HG03045 (cell line): ENCODE measurements around the gene CRB1.

Source experiments
- ATAC-seq: cut with Tn5 transposase; IDR thresholded peaks from one replicate; pipeline ENCODE4 v1.9.1; 2021; ENCODE audit warnings: mild to moderate bottlenecking, moderate library complexity; ENCODE audit not compliant: unreplicated experiment

Gene CRB1

DNA sequence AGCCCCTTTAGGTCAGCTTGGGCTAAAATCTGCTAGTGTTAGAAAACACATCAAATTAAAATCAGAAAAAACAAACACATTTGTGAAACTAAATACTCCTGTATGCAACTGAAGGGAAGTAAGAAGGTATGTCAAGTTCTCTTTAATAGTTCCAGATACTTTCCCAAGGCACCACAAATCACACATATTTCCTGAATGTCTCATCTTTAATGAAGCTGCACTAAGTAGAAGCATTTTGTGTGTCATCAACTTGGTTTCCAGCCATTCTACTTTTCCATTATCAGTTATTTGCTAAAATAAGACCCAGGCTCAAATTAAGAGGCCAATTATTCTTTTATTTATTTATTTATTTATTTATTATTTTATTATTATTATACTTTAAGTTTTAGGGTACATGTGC, 34.7 kb downstream of the CRB1 start:
- ATAC-seq: no peak

DNA sequence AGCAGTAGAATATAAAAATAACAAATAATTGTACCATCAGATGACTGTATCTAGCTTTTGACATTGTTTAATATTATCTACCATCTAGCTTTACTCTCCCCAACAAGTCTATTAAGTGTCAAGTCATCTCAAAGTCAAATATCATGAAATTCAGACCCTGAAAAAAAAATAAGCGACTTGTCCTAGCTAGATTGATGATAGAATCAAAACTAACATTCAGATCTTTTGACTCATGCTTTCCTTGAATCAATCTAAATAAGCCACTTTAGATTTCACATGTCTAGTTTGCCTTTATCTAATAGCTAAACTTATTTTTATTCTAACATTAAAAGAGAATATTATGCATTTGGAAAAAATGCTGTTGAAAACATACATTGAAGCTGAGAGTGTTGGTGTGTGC, 35.4 kb downstream of the CRB1 start:
- ATAC-seq: no peak

DNA sequence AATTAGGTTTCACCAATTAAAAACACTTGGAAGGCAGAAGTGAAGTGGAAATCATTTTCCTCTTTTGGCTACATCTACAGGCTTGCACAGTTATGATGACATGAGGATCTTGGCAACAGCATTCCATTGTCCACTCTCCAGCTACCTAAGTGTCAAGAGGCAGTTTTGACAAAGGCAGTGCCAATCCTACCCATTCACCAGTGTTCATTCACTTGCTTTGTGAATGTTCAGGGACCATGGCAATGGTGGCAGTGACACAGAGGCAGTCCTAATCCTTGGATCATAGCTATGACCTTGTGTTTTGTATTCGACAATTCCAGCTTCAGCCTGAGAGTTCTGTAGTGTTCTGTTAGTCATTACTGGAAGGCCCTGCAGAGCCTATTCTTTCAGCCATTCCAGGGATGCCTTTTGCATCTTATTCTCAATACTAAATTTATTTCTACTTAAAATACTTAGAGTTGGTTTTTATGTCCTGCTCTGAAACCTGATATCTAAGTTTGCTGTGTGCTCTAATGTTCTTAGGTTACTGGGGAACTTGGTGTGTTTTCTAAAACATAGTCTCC, 36.7 kb downstream of the CRB1 start:
- ATAC-seq: no peak

DNA sequence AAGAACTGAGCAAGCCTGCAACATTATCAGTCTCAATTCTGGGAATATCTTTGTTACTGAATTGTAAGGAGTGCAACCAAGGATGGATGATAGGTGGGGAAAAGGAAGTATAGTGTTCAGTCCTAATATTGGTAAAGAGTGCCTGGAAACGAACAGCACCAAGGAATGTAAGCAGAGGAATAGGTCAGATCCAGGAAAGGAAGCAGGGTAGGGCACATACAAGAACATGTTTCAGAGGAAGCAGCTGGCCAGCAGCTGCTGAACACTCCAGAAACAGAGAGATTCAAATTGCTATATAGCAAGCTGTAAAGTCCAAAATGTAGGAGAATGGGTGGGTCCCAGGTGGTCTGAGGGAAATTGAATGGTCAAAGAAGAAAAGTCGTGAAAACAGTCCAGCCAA, 37.9 kb downstream of the CRB1 start:
- no peak for ATAC-seq

DNA sequence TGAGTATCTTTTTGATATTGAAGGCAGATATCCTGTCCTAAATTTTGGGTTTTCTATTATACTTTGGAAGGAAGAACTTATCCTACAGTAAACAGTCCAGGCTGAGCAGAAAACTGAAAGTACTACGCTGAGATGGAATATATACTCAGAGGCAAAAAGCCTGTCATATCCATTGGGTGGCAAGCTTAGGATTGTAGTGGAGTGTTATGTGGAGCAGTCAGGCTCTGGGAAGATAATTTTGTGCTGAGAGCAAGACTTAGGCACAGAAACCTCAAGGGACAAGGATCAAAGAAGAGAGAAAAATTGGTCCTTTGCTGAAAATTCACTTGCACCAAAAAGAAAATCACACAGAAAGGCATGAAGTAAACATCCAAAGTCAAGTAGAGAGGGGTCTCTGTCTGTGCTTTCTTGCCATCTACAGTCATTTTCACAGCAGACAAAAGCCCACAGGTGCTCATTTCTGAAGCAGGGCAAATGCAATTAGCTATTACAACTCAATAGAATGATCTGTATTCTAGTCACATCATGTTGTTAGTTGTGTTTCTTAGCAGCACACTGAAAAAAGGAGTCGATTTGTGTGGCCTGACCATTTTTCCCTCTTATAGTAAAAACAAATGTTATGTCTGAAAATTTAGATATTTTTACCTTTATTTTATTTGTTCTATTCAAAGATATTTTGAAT, 38.5 kb downstream of the CRB1 start:
- no peak for ATAC-seq

DNA sequence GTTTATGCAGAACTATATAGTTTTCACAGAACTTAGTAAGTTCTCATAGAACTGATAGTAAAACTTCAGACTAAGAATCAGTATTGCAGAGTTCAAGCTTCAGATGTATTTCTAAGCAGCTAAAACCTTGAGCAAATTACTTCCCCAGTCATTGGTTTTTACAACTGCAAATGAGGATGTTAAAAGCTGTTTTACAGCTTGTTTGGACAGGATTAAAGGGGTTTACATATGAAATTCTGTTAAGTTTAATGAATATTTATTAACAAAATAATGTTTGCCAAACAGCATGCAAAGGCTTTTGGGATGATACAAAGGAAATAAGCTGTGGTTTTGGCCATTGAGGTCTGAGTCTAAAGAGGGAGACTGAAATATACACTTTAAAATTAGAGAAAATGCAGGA, 39.1 kb downstream of the CRB1 start:
- no peak for ATAC-seq

DNA sequence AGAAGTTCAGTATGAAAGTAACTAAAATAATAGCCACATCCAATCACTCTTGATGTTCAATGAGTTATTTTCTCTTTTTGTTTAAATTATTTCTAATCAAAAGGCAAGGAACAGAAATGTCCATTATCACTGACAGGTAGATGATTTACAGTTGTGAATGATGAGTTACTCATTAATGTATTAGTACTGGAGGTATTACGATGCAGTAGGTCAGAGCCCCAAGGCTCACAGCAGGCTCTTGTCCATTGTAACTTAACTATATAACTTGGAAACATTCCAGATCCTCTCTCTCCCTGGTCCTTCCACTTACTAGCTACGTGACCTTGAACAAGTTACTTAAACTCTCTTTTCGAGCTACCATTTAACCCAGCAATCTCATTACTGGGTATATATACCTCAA, 39.5 kb downstream of the CRB1 start:
- no peak for ATAC-seq

DNA sequence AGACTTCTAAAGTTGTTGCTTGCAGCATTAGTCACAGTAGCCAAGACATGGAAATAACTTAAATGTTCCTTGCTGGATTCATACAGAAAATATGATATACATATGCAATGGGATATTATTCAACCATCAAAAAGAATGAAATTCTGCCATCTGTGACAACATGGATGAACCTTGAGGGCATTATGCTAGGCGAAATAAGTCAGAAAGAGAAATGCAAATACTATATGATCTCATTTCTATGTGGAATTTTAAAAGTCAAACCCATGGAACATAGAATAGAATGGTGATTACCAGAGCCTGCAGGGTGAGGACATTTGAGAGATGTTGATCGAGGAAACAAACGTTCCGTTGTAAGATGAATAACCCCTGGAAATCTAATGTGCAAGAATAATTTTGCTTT, 43.0 kb downstream of the CRB1 start:
- no peak for ATAC-seq

DNA sequence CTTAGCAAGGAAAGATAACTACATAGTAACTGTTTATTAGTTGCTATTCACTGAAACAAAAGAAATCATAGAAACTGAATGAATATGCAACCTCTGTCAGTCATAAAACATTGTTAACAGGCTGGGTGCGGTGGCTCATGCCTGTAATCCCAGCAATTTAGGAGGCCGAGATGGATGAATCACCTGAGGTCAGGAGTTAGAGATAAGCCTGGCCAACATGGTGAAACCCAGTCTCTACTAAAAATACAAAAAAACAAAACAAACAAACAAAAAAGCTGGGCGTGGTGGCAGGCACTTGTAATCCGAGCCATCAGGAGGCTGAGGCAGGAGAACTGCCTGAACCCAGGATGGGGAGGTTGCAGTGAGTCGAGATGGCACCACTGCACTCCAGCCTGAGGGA, 44.1 kb downstream of the CRB1 start:
- no peak for ATAC-seq

DNA sequence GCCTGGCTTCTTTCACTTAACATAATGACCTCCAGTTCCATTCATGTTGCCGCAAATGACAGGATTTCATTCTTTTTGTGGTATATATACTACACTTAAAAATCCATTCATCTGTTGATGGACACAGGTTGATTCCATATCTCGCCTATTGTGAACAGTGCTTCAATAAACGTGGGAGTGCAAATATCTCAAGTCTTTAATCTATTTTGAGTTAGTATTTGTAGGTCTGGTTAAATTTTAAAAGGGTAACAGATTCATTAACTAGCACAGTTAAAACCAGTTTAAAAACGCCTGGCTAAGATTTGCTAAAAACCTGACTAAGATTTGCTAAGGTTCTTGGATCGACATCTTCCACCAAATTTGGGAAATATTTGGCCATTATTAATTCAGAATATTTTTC, 45.7 kb downstream of the CRB1 start:
- ATAC-seq: no peak

DNA sequence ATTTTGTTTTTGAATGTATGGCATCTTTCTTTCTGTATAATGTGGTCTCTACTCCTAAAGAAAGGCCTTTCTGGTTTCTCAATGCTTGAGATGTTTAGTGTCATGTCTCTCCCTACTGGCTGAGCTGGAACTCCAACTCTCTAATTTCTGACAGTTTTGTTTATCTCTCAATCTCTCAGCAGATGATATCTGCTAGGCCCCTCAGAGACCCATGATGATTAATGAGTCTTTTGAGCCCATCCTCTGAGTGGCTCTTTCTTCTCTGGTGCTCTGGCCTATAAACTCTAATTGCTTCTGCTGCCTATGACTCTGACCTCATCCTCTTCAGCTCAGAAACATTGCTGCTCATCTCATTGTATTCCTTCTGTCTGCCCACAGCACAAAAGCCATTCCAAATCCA, 46.6 kb downstream of the CRB1 start:
- no peak for ATAC-seq

DNA sequence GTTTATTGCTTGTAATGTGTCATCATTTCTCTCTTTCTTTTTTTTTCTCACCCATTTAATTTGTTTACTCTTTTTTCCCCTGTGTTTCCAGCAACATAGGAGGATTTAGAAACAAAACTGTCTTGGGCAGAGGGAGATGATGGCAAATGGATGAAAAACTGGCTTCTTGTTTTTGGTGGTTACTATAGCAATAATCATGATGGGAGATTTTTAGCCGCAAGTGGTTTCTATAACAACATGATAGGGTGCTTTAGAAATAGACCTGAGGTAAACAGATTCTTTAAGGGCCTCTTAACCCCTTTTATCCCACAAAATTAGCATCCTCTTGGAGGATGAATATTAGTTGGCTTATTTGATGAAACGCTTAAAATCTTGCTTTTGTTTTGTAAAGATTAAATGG, 51.6 kb downstream of the CRB1 start:
- ATAC-seq: no peak

DNA sequence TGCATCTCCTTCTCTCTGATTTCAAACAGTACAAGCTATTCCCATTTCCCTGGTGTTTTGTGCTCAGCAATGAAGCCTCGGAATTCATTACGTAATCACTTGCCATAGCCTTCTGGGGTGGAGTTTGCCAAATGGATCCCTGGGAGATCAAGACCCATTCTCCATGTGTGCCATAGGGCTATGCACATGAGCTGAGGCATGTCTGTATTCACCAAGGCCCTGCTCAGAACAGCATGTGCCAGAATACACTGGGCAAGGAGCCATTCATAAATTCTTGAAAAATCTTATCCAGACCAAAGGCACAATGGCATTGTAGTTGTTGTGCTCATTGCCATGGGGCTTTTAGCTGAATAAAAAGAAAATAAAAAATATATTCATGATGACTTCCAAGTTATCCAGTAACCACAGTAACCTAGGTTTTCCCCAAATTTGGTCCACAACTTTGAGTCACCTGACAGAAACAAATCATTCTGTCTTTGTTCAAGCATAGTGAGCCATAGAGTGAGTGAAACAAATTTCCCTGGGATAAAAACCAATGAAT, 53.0 kb downstream of the CRB1 start:
- no peak for ATAC-seq

DNA sequence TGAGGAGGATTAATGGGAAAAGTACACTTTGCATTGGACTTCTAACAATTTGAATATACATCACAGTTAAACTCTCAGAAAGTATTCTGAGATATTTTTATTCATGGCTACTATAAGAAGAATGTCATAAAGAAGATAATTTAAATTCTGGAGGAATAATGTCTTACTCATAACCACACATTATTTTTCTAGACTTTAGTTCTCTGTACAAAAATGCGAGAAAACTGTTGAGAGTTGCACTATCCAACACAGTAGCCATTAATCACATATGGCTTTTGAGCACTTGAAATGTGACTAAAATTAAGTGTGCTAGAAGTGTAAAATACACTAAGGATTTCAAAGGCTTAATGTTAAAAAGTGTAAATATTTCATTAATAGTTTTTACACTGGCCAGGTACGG, 53.8 kb downstream of the CRB1 start:
- ATAC-seq: no peak

DNA sequence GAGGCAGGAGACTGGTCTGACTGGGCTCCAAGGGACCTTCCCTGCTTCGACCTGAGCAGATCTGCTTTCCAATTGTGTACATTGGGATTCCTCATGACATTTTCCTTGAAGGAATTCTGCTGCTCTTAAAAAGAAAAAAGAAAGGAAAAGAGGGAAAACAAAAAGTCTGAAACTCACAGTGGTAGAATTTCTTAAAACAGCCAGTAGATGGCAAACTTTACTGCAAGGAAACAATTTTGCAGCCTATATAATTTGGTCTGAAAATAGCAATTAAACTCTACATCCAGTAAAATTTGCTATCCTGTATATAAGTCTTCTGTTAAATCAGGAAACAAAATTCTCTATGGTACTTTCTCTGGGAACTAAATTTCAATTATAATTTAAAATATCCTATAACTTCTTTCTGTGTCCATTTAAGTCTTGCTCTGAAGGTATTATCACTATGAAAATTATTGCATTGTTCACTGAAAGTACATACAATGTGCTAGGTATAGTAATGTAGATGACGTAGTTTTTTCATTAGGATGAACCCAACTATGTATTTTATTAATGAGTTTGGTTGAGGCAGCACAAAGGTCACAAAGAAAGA, 59.8 kb downstream of the CRB1 start:
- ATAC-seq: no peak

DNA sequence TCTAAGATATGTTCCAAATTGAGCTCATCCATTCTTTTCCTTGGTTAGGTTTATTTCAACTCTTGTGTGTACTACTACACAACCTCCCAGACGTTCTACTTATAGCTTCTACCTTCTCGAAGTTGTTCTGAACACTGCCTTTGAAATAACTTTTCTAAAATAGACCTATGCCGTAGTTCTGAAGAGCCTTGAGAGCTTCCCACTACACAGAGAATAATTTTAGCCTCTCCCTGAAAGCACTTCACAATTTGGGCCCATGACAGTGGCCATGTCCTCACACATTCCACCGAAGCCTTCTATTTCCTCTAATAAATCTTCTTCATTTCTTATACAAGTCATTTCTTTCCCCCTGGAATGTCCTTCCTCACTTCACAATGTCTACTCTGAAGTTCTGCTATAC, 62.2 kb downstream of the CRB1 start:
- no peak for ATAC-seq

DNA sequence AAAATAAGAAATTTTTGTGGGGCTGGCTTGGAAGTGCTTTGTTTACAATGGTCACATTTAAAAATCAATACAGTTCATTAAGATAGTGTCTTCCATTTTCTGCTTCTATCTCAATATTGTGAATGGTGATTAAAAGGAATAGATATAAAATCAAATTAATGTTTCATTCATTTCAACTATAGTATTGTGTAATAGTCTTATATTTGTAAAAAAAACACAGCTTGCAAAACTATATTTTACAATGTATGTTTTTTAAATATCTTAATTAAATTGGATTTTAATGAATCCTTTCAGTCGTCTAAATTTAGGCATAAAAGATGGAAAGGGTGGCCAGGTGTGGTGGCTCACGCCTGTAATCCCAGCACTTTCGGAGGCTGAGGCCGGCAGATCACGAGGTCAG, 63.5 kb downstream of the CRB1 start:
- ATAC-seq: no peak

DNA sequence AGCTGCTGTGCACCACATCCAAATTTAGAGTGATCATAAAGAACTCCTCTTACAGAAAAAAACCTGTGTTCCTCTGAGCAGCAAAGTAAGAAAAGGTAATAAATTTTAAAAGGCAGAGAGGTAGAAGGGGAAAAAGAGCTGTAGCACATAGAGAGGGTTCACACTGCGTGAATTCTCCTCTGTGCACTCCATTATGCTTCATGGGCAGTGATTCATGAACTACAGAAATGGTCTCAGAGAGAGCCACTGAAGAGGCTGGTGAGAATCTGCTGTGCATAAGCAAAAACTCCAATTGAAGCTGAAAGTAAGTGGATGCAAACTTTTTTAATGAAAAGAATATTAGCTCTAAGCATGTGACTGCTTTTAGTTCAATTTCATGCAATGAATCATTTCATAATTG, 65.0 kb downstream of the CRB1 start:
- no peak for ATAC-seq

DNA sequence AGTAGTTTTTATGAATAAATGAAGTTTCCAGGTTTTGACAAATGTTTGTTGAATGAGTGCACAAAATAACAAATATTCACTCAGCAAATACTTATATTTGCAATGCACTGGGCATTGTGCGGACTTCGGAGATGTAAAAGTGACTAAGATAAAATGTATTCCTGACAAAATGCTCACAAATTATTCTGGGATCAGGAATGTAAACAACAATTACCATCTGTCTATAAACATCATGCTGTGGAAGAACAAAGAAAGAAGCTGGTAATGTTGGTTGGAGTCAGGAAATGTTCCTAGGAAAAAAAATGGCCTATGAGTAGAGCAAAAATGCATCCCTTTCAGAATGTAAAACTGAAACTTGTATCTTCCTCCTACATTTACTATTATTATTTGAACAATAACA, 68.5 kb downstream of the CRB1 start:
- no peak for ATAC-seq

DNA sequence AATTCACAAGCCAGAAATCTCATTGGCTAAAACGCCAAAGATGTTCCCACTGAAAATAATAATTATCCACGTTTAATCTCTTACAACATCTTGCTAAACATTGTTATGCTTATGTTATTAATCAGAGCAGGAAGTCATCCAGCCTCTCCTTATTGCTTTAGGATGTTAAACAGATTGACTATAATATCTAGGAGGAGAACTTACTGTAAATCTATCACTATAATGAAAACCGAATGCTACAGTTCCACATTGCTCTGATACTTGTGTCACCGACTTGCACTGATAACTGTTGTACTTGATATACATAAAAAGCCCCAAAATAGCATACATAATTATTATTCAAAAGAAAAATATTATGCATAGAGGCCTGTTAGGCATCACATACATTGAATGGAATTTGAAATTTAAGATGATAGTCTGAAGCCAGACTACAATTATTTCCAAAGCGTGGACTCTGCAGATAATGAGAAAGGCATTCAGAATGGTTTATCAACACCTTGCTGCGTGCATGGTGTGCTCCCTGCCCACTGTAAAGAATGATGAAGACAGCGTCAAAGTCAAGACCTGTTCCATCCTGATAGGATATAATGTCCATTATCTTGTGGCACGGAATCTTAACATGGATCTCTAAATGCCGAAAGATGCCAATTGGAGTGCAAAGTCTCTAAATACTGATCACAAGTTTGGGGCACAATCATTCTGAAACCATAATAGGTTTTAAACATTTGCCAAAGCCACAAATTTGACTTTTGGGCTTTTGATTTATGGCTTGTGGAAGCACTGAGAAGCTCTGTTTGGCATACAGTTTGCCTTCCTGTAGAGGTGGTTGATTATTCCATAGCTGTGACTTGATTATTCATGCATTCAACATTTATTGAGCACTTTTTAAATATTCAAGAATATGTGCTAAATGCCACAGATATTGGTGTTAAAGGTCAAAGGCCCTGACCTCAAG, 71.3 kb downstream of the CRB1 start:
- no peak for ATAC-seq

DNA sequence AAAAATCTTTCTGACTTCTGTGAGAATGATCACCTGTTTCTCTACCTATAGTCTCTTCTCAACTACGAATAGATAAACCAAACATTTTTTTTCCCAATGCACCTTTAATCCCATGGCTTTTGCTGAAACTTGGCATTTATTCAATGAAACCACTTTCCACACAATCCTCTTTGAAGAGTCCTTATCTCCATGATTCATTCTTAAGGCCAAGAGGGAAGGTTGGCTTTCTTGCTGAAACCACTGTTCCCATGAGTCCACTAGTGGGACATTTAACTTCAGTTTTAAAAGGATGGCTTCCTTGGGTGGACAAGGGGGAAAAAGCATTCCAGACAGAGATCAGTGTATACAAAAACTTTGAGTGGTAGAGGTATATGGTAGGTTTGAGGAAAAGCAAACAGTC, 73.6 kb downstream of the CRB1 start:
- ATAC-seq: no peak
